ENCODE measurements around the gene PDE3B. TPM values are rescaled to one million over a fixed set of nuclear protein-coding genes. Genes with fewer than 3 reads are reported as not detected.

PDE3B gene
- total and polyA plus RNA-seq, 9 of the 15 experiments (the other 6 are each of a cell fraction or from before 2014, with no cell fraction given) = 2.3 to 22.5 (median 12.2) TPM

DNA sequence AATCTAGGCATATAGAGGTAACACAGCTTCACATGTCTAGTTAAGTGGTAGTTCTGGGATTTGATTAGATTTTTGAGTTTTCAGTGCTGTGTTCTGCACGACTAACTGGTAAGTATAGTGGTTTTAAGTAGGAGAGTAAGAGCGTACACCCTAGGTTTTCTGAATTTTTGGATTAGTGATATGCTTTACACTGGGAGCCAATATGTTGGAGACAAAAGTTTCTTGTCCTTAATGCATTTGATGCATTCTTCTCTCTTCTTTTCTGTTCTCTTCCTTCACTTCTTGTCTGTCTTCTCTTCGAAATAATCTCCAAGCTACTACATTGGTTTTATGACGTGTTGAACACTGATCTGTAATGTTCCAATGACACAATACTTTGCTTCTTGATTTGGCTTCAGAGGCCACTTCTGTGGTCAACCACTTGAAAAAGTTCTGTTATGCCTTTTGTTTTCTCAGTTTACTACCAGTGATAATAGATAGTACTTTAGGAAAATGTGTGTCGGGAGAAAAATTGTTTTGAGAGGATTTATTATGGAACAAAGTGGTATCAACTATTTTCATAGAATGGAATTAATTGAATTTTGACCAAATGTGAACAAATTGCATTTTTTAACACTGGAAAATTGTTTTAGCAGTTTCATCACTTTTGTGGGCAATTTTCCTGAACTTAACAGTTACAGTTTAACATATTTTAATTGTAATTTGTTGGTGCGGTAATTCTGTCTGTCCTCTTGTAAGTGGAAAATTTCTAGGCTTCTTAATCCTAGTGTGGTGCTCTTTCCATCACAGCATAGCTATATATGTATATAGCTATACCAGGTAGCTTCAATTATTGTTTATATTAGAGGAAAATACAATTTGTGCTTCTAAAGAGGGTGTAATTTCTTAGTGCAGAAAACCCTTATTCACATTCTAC lies 2.6 kb downstream of the PDE3B start (continued):
- TF ChIP-seq, protein P1, sequence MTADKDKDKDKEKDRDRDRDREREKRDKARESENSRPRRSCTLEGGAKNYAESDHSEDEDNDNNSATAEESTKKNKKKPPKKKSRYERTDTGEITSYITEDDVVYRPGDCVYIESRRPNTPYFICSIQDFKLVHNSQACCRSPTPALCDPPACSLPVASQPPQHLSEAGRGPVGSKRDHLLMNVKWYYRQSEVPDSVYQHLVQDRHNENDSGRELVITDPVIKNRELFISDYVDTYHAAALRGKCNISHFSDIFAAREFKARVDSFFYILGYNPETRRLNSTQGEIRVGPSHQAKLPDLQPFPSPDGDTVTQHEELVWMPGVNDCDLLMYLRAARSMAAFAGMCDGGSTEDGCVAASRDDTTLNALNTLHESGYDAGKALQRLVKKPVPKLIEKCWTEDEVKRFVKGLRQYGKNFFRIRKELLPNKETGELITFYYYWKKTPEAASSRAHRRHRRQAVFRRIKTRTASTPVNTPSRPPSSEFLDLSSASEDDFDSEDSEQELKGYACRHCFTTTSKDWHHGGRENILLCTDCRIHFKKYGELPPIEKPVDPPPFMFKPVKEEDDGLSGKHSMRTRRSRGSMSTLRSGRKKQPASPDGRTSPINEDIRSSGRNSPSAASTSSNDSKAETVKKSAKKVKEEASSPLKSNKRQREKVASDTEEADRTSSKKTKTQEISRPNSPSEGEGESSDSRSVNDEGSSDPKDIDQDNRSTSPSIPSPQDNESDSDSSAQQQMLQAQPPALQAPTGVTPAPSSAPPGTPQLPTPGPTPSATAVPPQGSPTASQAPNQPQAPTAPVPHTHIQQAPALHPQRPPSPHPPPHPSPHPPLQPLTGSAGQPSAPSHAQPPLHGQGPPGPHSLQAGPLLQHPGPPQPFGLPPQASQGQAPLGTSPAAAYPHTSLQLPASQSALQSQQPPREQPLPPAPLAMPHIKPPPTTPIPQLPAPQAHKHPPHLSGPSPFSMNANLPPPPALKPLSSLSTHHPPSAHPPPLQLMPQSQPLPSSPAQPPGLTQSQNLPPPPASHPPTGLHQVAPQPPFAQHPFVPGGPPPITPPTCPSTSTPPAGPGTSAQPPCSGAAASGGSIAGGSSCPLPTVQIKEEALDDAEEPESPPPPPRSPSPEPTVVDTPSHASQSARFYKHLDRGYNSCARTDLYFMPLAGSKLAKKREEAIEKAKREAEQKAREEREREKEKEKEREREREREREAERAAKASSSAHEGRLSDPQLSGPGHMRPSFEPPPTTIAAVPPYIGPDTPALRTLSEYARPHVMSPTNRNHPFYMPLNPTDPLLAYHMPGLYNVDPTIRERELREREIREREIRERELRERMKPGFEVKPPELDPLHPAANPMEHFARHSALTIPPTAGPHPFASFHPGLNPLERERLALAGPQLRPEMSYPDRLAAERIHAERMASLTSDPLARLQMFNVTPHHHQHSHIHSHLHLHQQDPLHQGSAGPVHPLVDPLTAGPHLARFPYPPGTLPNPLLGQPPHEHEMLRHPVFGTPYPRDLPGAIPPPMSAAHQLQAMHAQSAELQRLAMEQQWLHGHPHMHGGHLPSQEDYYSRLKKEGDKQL (CRISPR knock-in tag; IDR thresholded peaks at IDR 0.05; ENCODE audit: borderline replicate concordance) = no peak
- no peak for TF ChIP-seq HDAC6 (IDR thresholded peaks at IDR 0.05; ENCODE audit: low read depth, low read length)
- TF ChIP-seq ADNP (tag; IDR thresholded peaks at IDR 0.05) = no peak
- TF ChIP-seq FOS (IDR thresholded peaks at IDR 0.05; ENCODE audit: extremely low read depth, insufficient read length) = no peak
- TF ChIP-seq TAF9B (IDR thresholded peaks at IDR 0.05; ENCODE audit: partially characterized antibody) = peak; percentile 4
- TF ChIP-seq CBX1 (IDR thresholded peaks at IDR 0.05; ENCODE audit: low read depth) = no peak
- no peak for TF ChIP-seq NRF1 (conservative IDR thresholded peaks at IDR 0.05 in 1 of 2, IDR thresholded peaks at IDR 0.05 in 1 of 2)
- TF ChIP-seq MTA1 (IDR thresholded peaks at IDR 0.05; ENCODE audit: borderline replicate concordance) = no peak
- TF ChIP-seq SRSF7 (optimal IDR thresholded peaks at IDR 0.05; ENCODE audit: low read depth, low read length) = no peak
- TF ChIP-seq HDAC1 (IDR thresholded peaks at IDR 0.05) = peak in 1 of 2 experiments; percentile 68; a peak in 2 of 4 replicates
- TF ChIP-seq, protein P2, sequence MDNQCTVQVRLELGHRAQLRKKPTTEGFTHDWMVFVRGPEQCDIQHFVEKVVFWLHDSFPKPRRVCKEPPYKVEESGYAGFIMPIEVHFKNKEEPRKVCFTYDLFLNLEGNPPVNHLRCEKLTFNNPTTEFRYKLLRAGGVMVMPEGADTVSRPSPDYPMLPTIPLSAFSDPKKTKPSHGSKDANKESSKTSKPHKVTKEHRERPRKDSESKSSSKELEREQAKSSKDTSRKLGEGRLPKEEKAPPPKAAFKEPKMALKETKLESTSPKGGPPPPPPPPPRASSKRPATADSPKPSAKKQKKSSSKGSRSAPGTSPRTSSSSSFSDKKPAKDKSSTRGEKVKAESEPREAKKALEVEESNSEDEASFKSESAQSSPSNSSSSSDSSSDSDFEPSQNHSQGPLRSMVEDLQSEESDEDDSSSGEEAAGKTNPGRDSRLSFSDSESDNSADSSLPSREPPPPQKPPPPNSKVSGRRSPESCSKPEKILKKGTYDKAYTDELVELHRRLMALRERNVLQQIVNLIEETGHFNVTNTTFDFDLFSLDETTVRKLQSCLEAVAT (IDR thresholded peaks at IDR 0.05) = peak; percentile 60 to 87
- no peak for TF ChIP-seq ZNF143 (CRISPR knock-in tag; IDR thresholded peaks at IDR 0.05)
- no peak for TF ChIP-seq ZFP36 (IDR thresholded peaks at IDR 0.05; ENCODE audit: low read depth, low read length, partially characterized antibody)
- no peak for TF ChIP-seq DIDO1 (tag; IDR thresholded peaks at IDR 0.05; ENCODE audit: low read depth)
- TF ChIP-seq CEBPG (CRISPR knock-in tag; IDR thresholded peaks at IDR 0.05) = no peak
- TF ChIP-seq CEBPG (tag; conservative IDR thresholded peaks at IDR 0.05 in 1 of 2, IDR thresholded peaks at IDR 0.05 in 1 of 2) = peak in 1 of 2 experiments; percentile 46; a peak in 3 of 4 replicates
- TF ChIP-seq, protein P3, sequence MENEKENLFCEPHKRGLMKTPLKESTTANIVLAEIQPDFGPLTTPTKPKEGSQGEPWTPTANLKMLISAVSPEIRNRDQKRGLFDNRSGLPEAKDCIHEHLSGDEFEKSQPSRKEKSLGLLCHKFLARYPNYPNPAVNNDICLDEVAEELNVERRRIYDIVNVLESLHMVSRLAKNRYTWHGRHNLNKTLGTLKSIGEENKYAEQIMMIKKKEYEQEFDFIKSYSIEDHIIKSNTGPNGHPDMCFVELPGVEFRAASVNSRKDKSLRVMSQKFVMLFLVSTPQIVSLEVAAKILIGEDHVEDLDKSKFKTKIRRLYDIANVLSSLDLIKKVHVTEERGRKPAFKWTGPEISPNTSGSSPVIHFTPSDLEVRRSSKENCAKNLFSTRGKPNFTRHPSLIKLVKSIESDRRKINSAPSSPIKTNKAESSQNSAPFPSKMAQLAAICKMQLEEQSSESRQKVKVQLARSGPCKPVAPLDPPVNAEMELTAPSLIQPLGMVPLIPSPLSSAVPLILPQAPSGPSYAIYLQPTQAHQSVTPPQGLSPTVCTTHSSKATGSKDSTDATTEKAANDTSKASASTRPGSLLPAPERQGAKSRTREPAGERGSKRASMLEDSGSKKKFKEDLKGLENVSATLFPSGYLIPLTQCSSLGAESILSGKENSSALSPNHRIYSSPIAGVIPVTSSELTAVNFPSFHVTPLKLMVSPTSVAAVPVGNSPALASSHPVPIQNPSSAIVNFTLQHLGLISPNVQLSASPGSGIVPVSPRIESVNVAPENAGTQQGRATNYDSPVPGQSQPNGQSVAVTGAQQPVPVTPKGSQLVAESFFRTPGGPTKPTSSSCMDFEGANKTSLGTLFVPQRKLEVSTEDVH (IDR thresholded peaks at IDR 0.05; ENCODE audit: low read depth, partially characterized antibody) = no peak
- TF ChIP-seq GTF2E2 (tag; IDR thresholded peaks at IDR 0.05) = no peak

Data from K562 (cell line).